H1 (cell line): ENCODE measurements around the gene PDGFD. TPM values are rescaled to one million over a fixed set of nuclear protein-coding genes. Genes with fewer than 3 reads are reported as not detected.

ENCODE experiments used
- EGR1 ChIP-seq: IDR thresholded peaks from 2 replicates; pipeline ENCODE4 v1.6.1; 2011; ENCODE audit warnings: low read depth, low read length, borderline replicate concordance
- NANOG ChIP-seq: IDR thresholded peaks from 2 replicates; pipeline ENCODE4 v1.6.1; 2011; ENCODE audit warnings: low read length, low read depth, mild to moderate bottlenecking, inconsistent platforms; ENCODE audit not compliant: insufficient read depth, poor library complexity, severe bottlenecking
- polyA plus RNA-seq, 7 experiments: library from polyadenylated mRNA; depleted of rRNA in 3 of 7; stranded (reverse) in 5 of 7; unstranded in 2 of 7; fragments of >200 nt in 5 of 7; fragments of 200-250 nt in 2 of 7; gene quantifications; 1 replicate in 5 of 7; 2 replicates in 1 of 7; 4 replicates in 1 of 7; pipeline versions ENCODE4 v1.2.1 to v1.2.3, GENCODE V29; 2011 to 2013; ENCODE audit warnings: missing spikeins in 2 of 7, mixed read lengths in 2 of 7
- total RNA-seq: library from RNA; stranded (reverse); fragmentation: NEBNext Ultra II Directional; extraction: Animal tissue kit (Norgen Biotek cat#: 25700); gene quantifications from 2 replicates; pipeline ENCODE4 v1.2.1, GENCODE V29; 2021

Gene PDGFD
- total and polyA plus RNA-seq, 2 of the 8 experiments (the other 6 are each of a cell fraction or from before 2014, with no cell fraction given), result 1.1 to 3.9 TPM

- TF ChIP-seq NANOG (no peak), EGR1 (no peak)
These were observed 259.7 kb downstream of the PDGFD start (continued) for GRCh38 chr11:103904324-103904667.
